H9 (cell line): Measurements from ENCODE around the gene KIF1A. TPM values are rescaled to one million over a fixed set of nuclear protein-coding genes. Genes with fewer than 3 reads are reported as not detected.

Source experiments
- DNase-seq: peaks from one replicate; pipeline ENCODE4 v3.0.0-alpha.2; 2017
- H2AFZ ChIP-seq: one replicate; pipeline ENCODE4 v1.6.1; 2013; ENCODE audit warnings: mild to moderate bottlenecking, low read length, control low read depth, moderate library complexity
- H2AK5ac ChIP-seq: 2 replicates; pipeline ENCODE4 v1.6.1; 2013; ENCODE audit warnings: low read length, control low read depth, mixed read lengths; ENCODE audit not compliant: insufficient read length
- H2BK120ac ChIP-seq: one replicate; pipeline ENCODE4 v1.6.1; 2013; ENCODE audit warnings: low read depth, mild to moderate bottlenecking, low read length, control low read depth, inconsistent platforms; ENCODE audit not compliant: poor library complexity, severe bottlenecking
- H2BK12ac ChIP-seq: 2 replicates; pipeline ENCODE4 v1.6.1; 2013; ENCODE audit warnings: low read length, control low read depth, mixed read lengths, low read depth; ENCODE audit not compliant: insufficient read length
- H2BK15ac ChIP-seq: 2 replicates; pipeline ENCODE4 v1.6.1; 2013; ENCODE audit warnings: low read depth, low read length, control low read depth
- H2BK20ac ChIP-seq: one replicate; pipeline ENCODE4 v1.6.1; 2013; ENCODE audit warnings: low read depth, mild to moderate bottlenecking, low read length, control low read depth, inconsistent platforms; ENCODE audit not compliant: poor library complexity, severe bottlenecking
- H2BK5ac ChIP-seq: 2 replicates; pipeline ENCODE4 v1.6.1; 2013; ENCODE audit warnings: low read length, control low read depth, mixed read lengths; ENCODE audit not compliant: insufficient read length
- H3K14ac ChIP-seq: 2 replicates; pipeline ENCODE4 v1.6.1; 2013; ENCODE audit warnings: low read length, control low read depth; ENCODE audit not compliant: insufficient read depth
- H3K18ac ChIP-seq: 2 replicates; pipeline ENCODE4 v1.6.1; 2013; ENCODE audit warnings: low read depth, mild to moderate bottlenecking, mixed read lengths, low read length, control low read depth; ENCODE audit not compliant: insufficient read length
- H3K23ac ChIP-seq: 2 replicates; pipeline ENCODE4 v1.6.1; 2013; ENCODE audit warnings: low read length, control low read depth, mixed read lengths, low read depth; ENCODE audit not compliant: insufficient read length
- H3K23me2 ChIP-seq: 2 replicates; pipeline ENCODE4 v1.6.1; 2013; ENCODE audit warnings: low read depth, mild to moderate bottlenecking, mixed read lengths, low read length, control low read depth; ENCODE audit not compliant: insufficient read length, poor library complexity, severe bottlenecking
- H3K27ac ChIP-seq: 2 replicates; pipeline ENCODE4 v1.5.1; 2013; ENCODE audit warnings: low read length, control low read depth, mixed read lengths, low read depth; ENCODE audit not compliant: insufficient read length
- H3K27me3 ChIP-seq: 2 replicates; pipeline ENCODE4 v1.6.1; 2013; ENCODE audit warnings: low read length, control low read depth, inconsistent platforms; ENCODE audit not compliant: insufficient read depth
- H3K4ac ChIP-seq: 2 replicates; pipeline ENCODE4 v1.6.1; 2013; ENCODE audit warnings: low read depth, mild to moderate bottlenecking, control low read depth, inconsistent platforms, low read length, moderate library complexity
- H3K4me1 ChIP-seq: 2 replicates; pipeline ENCODE4 v1.6.1; 2013; ENCODE audit warnings: low read length, control low read depth, inconsistent platforms; ENCODE audit not compliant: insufficient read depth
- H3K4me2 ChIP-seq: 2 replicates; pipeline ENCODE4 v1.6.1; 2013; ENCODE audit warnings: low read length, control low read depth, mixed read lengths; ENCODE audit not compliant: insufficient read length, insufficient read depth
- H3K56ac ChIP-seq: 2 replicates; pipeline ENCODE4 v1.6.1; 2013; ENCODE audit warnings: low read depth, mild to moderate bottlenecking, mixed read lengths, low read length, control low read depth; ENCODE audit not compliant: insufficient read length
- H3K79me1 ChIP-seq: 2 replicates; pipeline ENCODE4 v1.6.1; 2013; ENCODE audit warnings: low read depth, mild to moderate bottlenecking, moderate library complexity, low read length, control low read depth, inconsistent platforms; ENCODE audit not compliant: insufficient read depth, poor library complexity, severe bottlenecking
- H3K79me2 ChIP-seq: 2 replicates; pipeline ENCODE4 v1.6.1; 2013; ENCODE audit warnings: low read length, control low read depth, inconsistent platforms; ENCODE audit not compliant: insufficient read depth
- H3K9ac ChIP-seq: 2 replicates; pipeline ENCODE4 v1.6.1; 2013; ENCODE audit warnings: low read length, control low read depth, mixed read lengths; ENCODE audit not compliant: insufficient read length; ENCODE audit errors: extremely low read depth
- H3K9me3 ChIP-seq: one replicate; pipeline ENCODE4 v1.6.1; 2013; ENCODE audit warnings: low read depth, low read length, inconsistent platforms; ENCODE audit not compliant: control insufficient read depth
- H3T11ph ChIP-seq: one replicate; pipeline ENCODE4 v1.6.1; 2013; ENCODE audit warnings: mild to moderate bottlenecking, low read length, control low read depth, inconsistent platforms
- H4K20me1 ChIP-seq: one replicate; pipeline ENCODE4 v1.6.1; 2013; ENCODE audit not compliant: control insufficient read depth, insufficient read length, insufficient read depth
- H4K5ac ChIP-seq: 2 replicates; pipeline ENCODE4 v1.6.1; 2013; ENCODE audit warnings: low read depth, mild to moderate bottlenecking, mixed read lengths, low read length, control low read depth; ENCODE audit not compliant: insufficient read length
- H4K8ac ChIP-seq: replicated peaks from 2 replicates; pipeline ENCODE4 v1.6.1; 2013; ENCODE audit warnings: low read length, control low read depth, mixed read lengths, low read depth; ENCODE audit not compliant: insufficient read length
- H4K91ac ChIP-seq: 2 replicates; pipeline ENCODE4 v1.6.1; 2013; ENCODE audit warnings: low read depth, mild to moderate bottlenecking, moderate library complexity, mixed read lengths, low read length, control low read depth; ENCODE audit not compliant: insufficient read length
- H3K27ac Mint-ChIP-seq, 3 experiments: 2 replicates in 2 of 3; 3 replicates in 1 of 3; pipeline ENCODE4 v1.8.0; 2020 to 2021; ENCODE audit warnings: mixed read lengths in 3 of 3, mild to moderate bottlenecking in 1 of 3, moderate library complexity in 1 of 3
- H3K27me3 Mint-ChIP-seq: 2 replicates; pipeline ENCODE4 v1.8.0; 2021; ENCODE audit warnings: low read depth, mild to moderate bottlenecking, moderate library complexity, mixed read lengths
- H3K36me3 Mint-ChIP-seq, 3 experiments: 2 replicates in 2 of 3; 3 replicates in 1 of 3; pipeline ENCODE4 v1.8.0; 2020 to 2021; ENCODE audit warnings: low read depth in 3 of 3, mixed read lengths in 3 of 3; ENCODE audit not compliant: insufficient read depth in 1 of 3
- H3K4me1 Mint-ChIP-seq, 2 experiments: 2 replicates each; pipeline ENCODE4 v1.8.0; 2020; ENCODE audit warnings: mixed read lengths in 2 of 2
- H3K4me3 Mint-ChIP-seq, 2 experiments: 2 replicates in 1 of 2; 3 replicates in 1 of 2; pipeline ENCODE4 v1.8.0; 2020 to 2021; ENCODE audit warnings: mild to moderate bottlenecking in 2 of 2, mixed read lengths in 2 of 2, moderate library complexity in 1 of 2
- H3K9me3 Mint-ChIP-seq, 2 experiments: 2 replicates in 1 of 2; 3 replicates in 1 of 2; pipeline ENCODE4 v1.8.0; 2020; ENCODE audit warnings: mild to moderate bottlenecking in 2 of 2, mixed read lengths in 2 of 2, moderate library complexity in 1 of 2
- WGBS: extraction: QIAGEN DNeasy Blood & Tissue Kit; methylation state at CpG from one replicate; pipeline ENCODE4 v1.1.7; 2013; ENCODE audit warnings: missing lambda C conversion rate, low lambda C conversion rate, mixed read lengths; ENCODE audit not compliant: insufficient read length; ENCODE audit errors: extremely low coverage; 5-methylcytosine and 5-hydroxymethylcytosine counted together
- total RNA-seq: library from RNA; stranded (reverse); gene quantifications from 2 replicates; pipeline ENCODE4 v1.2.1, GENCODE V29; 2021
- TF ChIP-seq, protein P1 (sequence below): fragments of 200-600 bp; sonication (generic); conservative IDR thresholded peaks from 3 replicates; pipeline ENCODE4 v1.8.0; 2021; ENCODE audit warnings: antibody characterized with exemption, mild to moderate bottlenecking

Gene KIF1A
- total RNA-seq, 1 experiment from 2014 or later: 204 TPM

- no peak overlapping the region for H3K27ac Mint-ChIP-seq
- WGBS: no CpG with 5 or more reads among the region's 2 CpGs
- Histone ChIP-seq H3K9me3 (no peaks in the 10 kb centered on the region), H4K20me1 (no peaks in the 10 kb centered on the region), H3K56ac (no peak overlapping the region), H3K27me3 (no peaks in the 10 kb centered on the region), H3K27ac (no peak overlapping the region), H3K18ac (no peak overlapping the region), H2BK20ac (no peak overlapping the region), H2BK12ac (no peak overlapping the region), H3K79me1 (no peaks in the 10 kb centered on the region), H3K4ac (no peak overlapping the region), H3K9ac (no peak overlapping the region), H3K23me2 (no peaks in the 10 kb centered on the region), H2BK5ac (no peak overlapping the region), H2BK120ac (no peak overlapping the region), H3K14ac (no peak overlapping the region), H4K8ac (no peak overlapping the region), H3T11ph (no peak overlapping the region), H4K5ac (no peak overlapping the region), H4K91ac (no peak overlapping the region), H2AK5ac (no peak overlapping the region), H3K4me2 (no peak overlapping the region), H2BK15ac (no peak overlapping the region), H3K79me2 (no peaks in the 10 kb centered on the region), H3K4me1 (no peaks in the 10 kb centered on the region), H2AFZ (no peak overlapping the region), H3K23ac (no peak overlapping the region)
- no peaks in the 10 kb centered on the region for H3K9me3 Mint-ChIP-seq
- peaks cover 0 to 6% of the 10 kb centered on the region in 2 experiments; a peak in 1 of 4 replicates for H3K4me1 Mint-ChIP-seq
- TF ChIP-seq, protein P1, sequence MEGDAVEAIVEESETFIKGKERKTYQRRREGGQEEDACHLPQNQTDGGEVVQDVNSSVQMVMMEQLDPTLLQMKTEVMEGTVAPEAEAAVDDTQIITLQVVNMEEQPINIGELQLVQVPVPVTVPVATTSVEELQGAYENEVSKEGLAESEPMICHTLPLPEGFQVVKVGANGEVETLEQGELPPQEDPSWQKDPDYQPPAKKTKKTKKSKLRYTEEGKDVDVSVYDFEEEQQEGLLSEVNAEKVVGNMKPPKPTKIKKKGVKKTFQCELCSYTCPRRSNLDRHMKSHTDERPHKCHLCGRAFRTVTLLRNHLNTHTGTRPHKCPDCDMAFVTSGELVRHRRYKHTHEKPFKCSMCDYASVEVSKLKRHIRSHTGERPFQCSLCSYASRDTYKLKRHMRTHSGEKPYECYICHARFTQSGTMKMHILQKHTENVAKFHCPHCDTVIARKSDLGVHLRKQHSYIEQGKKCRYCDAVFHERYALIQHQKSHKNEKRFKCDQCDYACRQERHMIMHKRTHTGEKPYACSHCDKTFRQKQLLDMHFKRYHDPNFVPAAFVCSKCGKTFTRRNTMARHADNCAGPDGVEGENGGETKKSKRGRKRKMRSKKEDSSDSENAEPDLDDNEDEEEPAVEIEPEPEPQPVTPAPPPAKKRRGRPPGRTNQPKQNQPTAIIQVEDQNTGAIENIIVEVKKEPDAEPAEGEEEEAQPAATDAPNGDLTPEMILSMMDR: no peak
- H3K36me3 Mint-ChIP-seq: no peaks in the 10 kb centered on the region
- H3K4me3 Mint-ChIP-seq: no peak overlapping the region
- no peak for DNase-seq
- H3K27me3 Mint-ChIP-seq: peaks cover 2% of the 10 kb centered on the region
Measured at GRCh38 chr2:240861547-240861946, 41.5 kb upstream of the KIF1A start.
